AG09309 (cell line): Measurements from ENCODE around the gene ZNF556.

Experiments
- DNase-seq: peaks from one replicate; pipeline ENCODE4 v3.0.0-alpha.2; 2010; ENCODE audit warnings: low read depth
- H3K4me3 ChIP-seq: 2 replicates; pipeline ENCODE4 v1.5.1; 2011; ENCODE audit warnings: mild to moderate bottlenecking, low read depth, low read length, moderate library complexity; ENCODE audit not compliant: control insufficient read depth
- CTCF ChIP-seq: IDR thresholded peaks from 2 replicates; pipeline ENCODE4 v1.5.1; 2011; ENCODE audit warnings: mild to moderate bottlenecking, low read depth, low read length, inconsistent platforms; ENCODE audit not compliant: insufficient read depth, control insufficient read depth; ENCODE audit errors: missing control alignments

ZNF556 gene

GRCh38 chr19:2845107-2845506, 22.0 kb upstream of the ZNF556 start:
- no peak overlapping the region for H3K4me3 ChIP-seq
- no peak for DNase-seq
- TF ChIP-seq CTCF = no peak

- no peak overlapping the region for H3K4me3 ChIP-seq
- DNase-seq = peak; percentile 8
- no peak for TF ChIP-seq CTCF
Measured at GRCh38 chr19:2846180-2846894, 20.8 kb upstream of the ZNF556 start.

GRCh38 chr19:2847507-2847906, 19.6 kb upstream of the ZNF556 start:
- DNase-seq = no peak
- H3K4me3 ChIP-seq = no peak overlapping the region
- TF ChIP-seq CTCF = no peak

GRCh38 chr19:2848616-2849015, 18.5 kb upstream of the ZNF556 start:
- DNase-seq = peak; percentile 58
- H3K4me3 ChIP-seq = no peak overlapping the region
- TF ChIP-seq CTCF = no peak

- H3K4me3 ChIP-seq = no peak overlapping the region
- no peak for TF ChIP-seq CTCF
- no peak for DNase-seq
Measured at GRCh38 chr19:2850256-2850925, 16.7 kb upstream of the ZNF556 start.

GRCh38 chr19:2852598-2852997, 14.5 kb upstream of the ZNF556 start:
- H3K4me3 ChIP-seq = no peak overlapping the region
- no peak for DNase-seq
- no peak for TF ChIP-seq CTCF
